ENCODE measurements around the gene RMRP. TPM values are rescaled to one million over a fixed set of nuclear protein-coding genes. Genes with fewer than 3 reads are reported as not detected.
"Not testable (repeated sequence)": the region's sequence is repeated elsewhere in the genome, so short reads cannot be mapped to it uniquely, and the experiment has no call there.

Gene RMRP
- total RNA-seq, 2 donors from 2014 or later, result 14,118 to 22,490 TPM

GRCh38 chr9:35628389-35628991, 29.3 kb downstream of the RMRP start:
- intact Hi-C loops (cut with DNase I), result no loop called here
- ATAC-seq (no peak), DNase-seq (no peak)

GRCh38 chr9:35627575-35627974, 30.2 kb downstream of the RMRP start:
- intact Hi-C loops (cut with DNase I), result no loop called here
- ATAC-seq (no peak), DNase-seq (no peak)

GRCh38 chr9:35619800-35620158, 38.0 kb downstream of the RMRP start:
- ATAC-seq (no peak), DNase-seq (no peak)
- intact Hi-C loops (cut with DNase I), result no loop called here

- intact Hi-C loops (cut with DNase I), result no loop called here
Measured at GRCh38 chr9:35618854-35619799, 38.7 kb downstream of the RMRP start.

GRCh38 chr9:35618325-35618727, 39.5 kb downstream of the RMRP start, which contains the start of gene CD72:
CD72 (minus strand) TSS chr9:35618413; CDS start chr9:35618303, 110 bp downstream.
- intact Hi-C loops (cut with DNase I), result no loop called here
- DNase-seq (no peak), ATAC-seq (peak; percentile 12 to 39)

More at GRCh38 chr9:35618854-35619799, 38.7 kb downstream of the RMRP start:
- DNase-seq (no peak), ATAC-seq (peak; percentile 20 to 29)

- intact Hi-C loops (cut with DNase I), result no loop called here
- DNase-seq (no peak), ATAC-seq (no peak)
Measured at GRCh38 chr9:35617548-35617947, 40.3 kb downstream of the RMRP start.

- intact Hi-C loops (cut with DNase I), result no loop called here
- DNase-seq (peak; percentile 86), ATAC-seq (peak; percentile 72 to 82)
Measured at GRCh38 chr9:35616681-35617459, 40.9 kb downstream of the RMRP start.

- intact Hi-C loops (cut with DNase I), result no loop called here
- DNase-seq, result no peak
- no peak for ATAC-seq
Measured at GRCh38 chr9:35615981-35616680, 41.7 kb downstream of the RMRP start.

GRCh38 chr9:35612843-35613242, 45.0 kb downstream of the RMRP start:
- intact Hi-C loops (cut with DNase I), result no loop called here
- no peak for ATAC-seq
- no peak for DNase-seq

GRCh38 chr9:35612066-35612465, 45.8 kb downstream of the RMRP start:
- ATAC-seq; DNase-seq; intact Hi-C loops (cut with DNase I): not testable (repeated sequence)

GRCh38 chr9:35611230-35611797, 46.5 kb downstream of the RMRP start:
- intact Hi-C loops (cut with DNase I), result no loop called here
- peak; percentile 38 to 57 for ATAC-seq
- DNase-seq, result no peak

- intact Hi-C loops (cut with DNase I), result loop anchor here in 1 of 2 donors (10.0 kb wide), 1 partner anchor 495 kb away; the partner anchor contains the start of gene ATOSB
- no peak for DNase-seq
- ATAC-seq, result peak in 1 of 2 donors; percentile 1
Measured at GRCh38 chr9:35609820-35610163, 48.0 kb downstream of the RMRP start.

- no peak for DNase-seq
- intact Hi-C loops (cut with DNase I), result loop anchor here in 1 of 2 donors (10.0 kb wide), 1 partner anchor 494 kb away; the partner anchor contains the start of gene ATOSB
- ATAC-seq, result peak in 1 of 2 donors; percentile 10
Measured at GRCh38 chr9:35609001-35609819, 48.6 kb downstream of the RMRP start.

- intact Hi-C loops (cut with DNase I), result loop anchor here in 1 of 2 donors (10.0 kb wide), 1 partner anchor 493 kb away; the partner anchor contains the start of gene ATOSB
Measured at GRCh38 chr9:35608221-35608620, 49.6 kb downstream of the RMRP start.

More at GRCh38 chr9:35608221-35608620, 49.6 kb downstream of the RMRP start:
- DNase-seq (no peak), ATAC-seq (no peak)

Data from left cardiac atrium (tissue), 4 donors.